MCF 10A (cell line): ENCODE data around the gene D2HGDH. TPM values are rescaled to one million over a fixed set of nuclear protein-coding genes. Genes with fewer than 3 reads are reported as not detected.

ENCODE experiments used
- BruUV-seq: library from RNA; stranded (reverse); fragments of 400-500 nt; replicated peaks from 2 replicates; lab custom pipeline; 2021; lab: Mats Ljungman, UMichigan
- CTCF ChIA-PET: fragments of 300-600 bp; sonication (Branson Sonifier 250); formaldehyde crosslinking; extraction: SDS; loops from one replicate; lab custom pipeline; 2021; ENCODE audit warnings: antibody characterized with exemption, inconsistent platforms; lab: Yijun Ruan, JAX
- POLR2A ChIA-PET: fragments of 300-600, 350-650 bp; sonication (Branson Sonifier 250); formaldehyde crosslinking; extraction: SDS; loops from one replicate; lab custom pipeline; 2020; ENCODE audit warnings: antibody characterized with exemption, inconsistent platforms; lab: Yijun Ruan, JAX
- DNase-seq: peaks from one replicate; pipeline ENCODE4 v3.0.0-alpha.2; 2018; ENCODE audit not compliant: unreplicated experiment
- H3K27ac Mint-ChIP-seq: one replicate; pipeline ENCODE4 v1.8.0; 2022; ENCODE audit warnings: mild to moderate bottlenecking, low read depth, mixed read lengths; ENCODE audit not compliant: unreplicated experiment
- H3K27me3 Mint-ChIP-seq: one replicate; pipeline ENCODE4 v1.8.0; 2022; ENCODE audit warnings: mixed read lengths; ENCODE audit not compliant: insufficient read depth, unreplicated experiment
- H3K36me3 Mint-ChIP-seq: one replicate; pipeline ENCODE4 v1.8.0; 2022; ENCODE audit warnings: mild to moderate bottlenecking, moderate library complexity, mixed read lengths; ENCODE audit not compliant: insufficient read depth, unreplicated experiment
- H3K4me1 Mint-ChIP-seq: one replicate; pipeline ENCODE4 v1.8.0; 2022; ENCODE audit warnings: mixed read lengths; ENCODE audit not compliant: insufficient read depth, unreplicated experiment
- H3K4me3 Mint-ChIP-seq: one replicate; pipeline ENCODE4 v1.8.0; 2022; ENCODE audit warnings: mild to moderate bottlenecking, moderate library complexity, mixed read lengths; ENCODE audit not compliant: unreplicated experiment
- H3K9me3 Mint-ChIP-seq: one replicate; pipeline ENCODE4 v1.8.0; 2022; ENCODE audit warnings: mixed read lengths; ENCODE audit not compliant: unreplicated experiment
- CTCF ChIP-seq: fragments of 200-600 bp; IDR thresholded peaks from one replicate; pipeline ENCODE4 v1.8.0; 2022; ENCODE audit warnings: antibody characterized with exemption, mild to moderate bottlenecking; ENCODE audit not compliant: unreplicated experiment
- intact Hi-C: fragments of 100-400 bp; cut with micrococcal nuclease; formaldehyde crosslinking; loops from 2 replicates; pipeline ENCODE4 v1.14.1; 2022
- total RNA-seq: library from RNA; stranded (reverse); gene quantifications from 2 replicates; pipeline ENCODE4 v1.2.3, GENCODE V29; 2022

D2HGDH gene
- total RNA-seq, 1 experiment from 2014 or later = 41.5 TPM

DNA sequence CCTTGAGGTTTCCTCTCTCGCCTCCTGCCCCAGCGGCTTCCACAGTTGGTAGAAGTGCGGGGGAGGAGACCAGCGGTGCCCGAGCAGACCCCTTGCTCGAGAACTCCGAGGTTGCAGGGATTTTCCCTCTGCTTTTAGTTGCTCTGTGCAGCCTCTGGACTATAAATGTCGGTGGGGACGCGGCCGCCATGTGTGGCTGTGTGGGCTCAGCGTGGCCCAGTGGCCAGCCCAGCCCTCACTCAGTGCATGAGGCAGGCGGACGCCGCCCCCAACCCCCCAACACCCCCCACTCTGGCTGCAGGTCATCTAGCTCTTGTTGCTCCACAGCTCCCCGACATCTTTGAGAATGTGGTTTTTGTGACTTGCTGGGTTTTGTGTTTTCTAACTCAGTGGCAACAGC lies 15.3 kb upstream of the D2HGDH start:
- TF ChIP-seq CTCF = no peak
- Mint-ChIP-seq H3K36me3 (peaks cover 79% of the 10 kb centered on the region), H3K9me3 (no peaks in the 10 kb centered on the region), H3K27ac (no peak overlapping the region), H3K27me3 (no peaks in the 10 kb centered on the region), H3K4me1 (no peaks in the 10 kb centered on the region), H3K4me3 (no peak overlapping the region)
- no peak for DNase-seq
- intact Hi-C loops = no loop called here
- ChIA-PET CTCF (interaction anchor here (0.8 to 1.0 kb wide), 2 partner anchors 12 to 75 kb away, joined by 3 read pairs; no protein-coding TSS in a partner anchor), POLR2A (no interaction called here)
- BruUV-seq = no TSS peak

GRCh38 chr2:241720099-241720498 lies 14.3 kb upstream of the D2HGDH start:
- POLR2A ChIA-PET = interaction anchor here (0.8 kb wide), 1 partner anchor 15 kb away, joined by 4 read pairs; the partner anchor contains the start of gene D2HGDH
- no peak for DNase-seq
- CTCF ChIA-PET = no interaction called here
- Mint-ChIP-seq H3K27ac (no peak overlapping the region), H3K36me3 (peaks cover 79% of the 10 kb centered on the region), H3K27me3 (no peaks in the 10 kb centered on the region), H3K4me1 (no peaks in the 10 kb centered on the region), H3K4me3 (no peak overlapping the region), H3K9me3 (no peaks in the 10 kb centered on the region)
- intact Hi-C loops = no loop called here
- TF ChIP-seq CTCF = no peak
- no TSS peak for BruUV-seq

- intact Hi-C loops = no loop called here
- POLR2A ChIA-PET = no interaction called here
- no peak overlapping the region for H3K27ac Mint-ChIP-seq
- no peaks in the 10 kb centered on the region for H3K9me3 Mint-ChIP-seq
- CTCF ChIA-PET = no interaction called here
- H3K4me1 Mint-ChIP-seq = no peaks in the 10 kb centered on the region
- BruUV-seq = no TSS peak
- no peaks in the 10 kb centered on the region for H3K27me3 Mint-ChIP-seq
- TF ChIP-seq CTCF = no peak
- DNase-seq = no peak
- H3K4me3 Mint-ChIP-seq = no peak overlapping the region
- H3K36me3 Mint-ChIP-seq = peaks cover 81% of the 10 kb centered on the region
These were observed 13.9 kb upstream of the D2HGDH start for GRCh38 chr2:241720560-241720959.

DNA sequence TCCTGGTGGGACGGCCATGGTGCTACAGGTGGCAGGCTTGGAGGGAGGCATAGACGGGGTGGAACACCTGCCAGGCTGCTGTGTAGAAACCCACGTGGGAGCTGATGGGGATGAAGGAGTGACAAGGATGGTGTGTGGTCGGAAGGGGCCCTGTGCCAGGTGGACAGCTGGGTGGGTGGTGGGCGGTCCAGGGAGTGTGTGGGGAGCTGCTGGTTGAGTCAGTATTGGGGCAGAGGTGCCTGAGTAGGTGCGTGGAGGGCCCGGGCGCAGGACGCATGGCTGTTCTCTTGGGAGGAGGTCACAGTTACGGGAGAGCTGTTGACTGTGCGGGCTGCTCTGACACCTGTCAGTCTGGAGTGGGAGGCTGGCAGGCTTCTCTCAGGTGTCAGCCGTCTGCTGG lies 12.6 kb upstream of the D2HGDH start:
- Mint-ChIP-seq H3K9me3 (no peaks in the 10 kb centered on the region), H3K27me3 (no peaks in the 10 kb centered on the region), H3K27ac (no peak overlapping the region), H3K4me3 (no peak overlapping the region), H3K4me1 (no peaks in the 10 kb centered on the region), H3K36me3 (peaks cover 74% of the 10 kb centered on the region)
- ChIA-PET CTCF (interaction anchor here (1.1 kb wide), 1 partner anchor 20 kb away, joined by 3 read pairs; the partner anchor contains the start of gene ING5), POLR2A (no interaction called here)
- TF ChIP-seq CTCF = no peak
- DNase-seq = no peak
- intact Hi-C loops = no loop called here
- no TSS peak for BruUV-seq
